GM18511 (cell line): ENCODE measurements around the gene CHST2.
A peak's percentile ranks its signal among the peaks of the same experiment; 100 is the strongest.

Source experiments
- ATAC-seq: cut with Tn5 transposase; IDR thresholded peaks from one replicate; pipeline ENCODE4 v1.9.1; 2021; ENCODE audit warnings: mild to moderate bottlenecking, moderate library complexity; ENCODE audit not compliant: unreplicated experiment

The CHST2 gene

DNA sequence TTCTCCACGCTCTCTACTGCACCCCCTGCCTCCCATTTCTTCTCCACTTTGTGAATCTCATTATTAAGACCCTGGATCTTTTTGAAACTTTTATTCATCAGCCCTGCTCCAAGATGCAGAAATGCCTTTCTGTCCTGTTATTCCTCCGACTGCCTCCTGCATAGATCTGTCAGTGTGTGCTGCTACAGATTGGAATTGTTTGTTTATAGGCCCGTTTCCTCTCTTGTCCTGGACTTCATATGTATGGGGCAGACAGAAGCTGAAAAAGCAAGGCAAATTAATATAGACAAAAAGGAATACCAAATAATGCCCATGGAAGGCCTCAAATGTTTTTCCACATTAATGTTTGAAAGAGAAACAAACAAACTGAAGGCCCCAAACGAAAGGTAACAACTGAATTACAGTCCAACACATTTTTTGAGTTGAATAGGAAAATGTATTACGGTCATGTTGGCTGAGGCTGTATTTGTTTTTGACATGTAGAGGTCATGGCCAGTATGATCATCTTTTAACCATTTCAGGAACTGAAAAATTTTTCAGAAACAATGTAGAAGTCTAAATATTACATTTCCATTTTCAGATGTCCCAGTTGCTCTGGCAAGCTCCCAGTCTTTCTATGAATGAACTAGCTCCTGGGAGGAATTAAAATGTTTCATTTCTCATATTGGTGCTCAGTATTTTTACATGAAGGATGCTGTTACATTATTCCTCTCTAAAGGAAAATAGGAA lies 8.8 kb downstream of the CHST2 start:
- ATAC-seq, result no peak

DNA sequence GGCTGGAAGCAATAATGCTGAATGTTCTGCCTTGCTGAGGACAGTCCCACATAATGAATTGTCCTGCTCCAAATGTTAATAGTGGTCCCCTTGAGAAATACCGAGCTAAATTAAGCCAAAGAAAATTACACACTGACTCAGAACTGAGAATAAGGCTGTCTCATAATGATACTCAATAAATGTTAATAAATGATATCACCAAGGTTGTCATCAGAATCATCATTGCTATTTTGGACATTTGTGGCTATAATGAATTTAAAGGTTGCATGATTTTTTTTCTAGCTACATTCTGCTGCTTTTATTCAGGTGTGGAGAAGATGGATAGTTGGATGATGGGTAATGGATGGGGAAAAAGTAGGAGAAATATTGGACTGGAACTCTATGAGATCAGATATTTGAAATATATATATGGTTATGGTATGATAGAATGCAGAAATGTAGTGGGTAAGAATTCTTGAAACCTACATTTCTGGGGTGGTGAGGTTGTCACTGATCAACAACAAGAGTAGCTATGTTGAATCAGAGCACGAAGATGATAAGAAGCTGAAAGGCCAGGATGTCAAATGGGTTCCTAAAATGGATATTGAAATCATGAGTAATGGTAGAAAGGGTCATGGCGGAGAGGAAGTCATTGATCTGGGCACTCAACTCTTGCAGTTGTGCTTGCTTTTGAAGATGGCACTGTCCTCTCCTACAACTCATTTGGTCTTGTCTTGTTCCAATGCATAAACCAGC lies 12.8 kb downstream of the CHST2 start:
- no peak for ATAC-seq

DNA sequence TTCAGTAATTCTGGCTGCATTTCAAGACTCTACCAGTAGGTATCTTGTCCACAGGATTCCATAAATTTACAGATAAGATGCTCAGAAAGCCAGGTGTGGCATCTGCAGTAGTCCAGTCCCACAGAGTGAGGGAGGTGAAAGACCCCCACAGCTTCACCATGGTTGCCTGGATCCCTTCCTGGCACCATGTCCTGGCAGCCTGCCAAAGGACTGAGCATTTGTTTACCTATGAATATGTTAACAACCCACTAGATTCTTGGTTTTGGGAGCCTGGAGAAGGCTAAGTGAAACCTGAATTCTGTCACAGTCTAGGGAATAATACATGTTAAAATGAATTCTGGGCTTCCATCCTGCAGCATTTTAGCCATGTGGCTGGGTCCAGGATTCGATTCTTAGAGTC lies 14.9 kb downstream of the CHST2 start:
- no peak for ATAC-seq

DNA sequence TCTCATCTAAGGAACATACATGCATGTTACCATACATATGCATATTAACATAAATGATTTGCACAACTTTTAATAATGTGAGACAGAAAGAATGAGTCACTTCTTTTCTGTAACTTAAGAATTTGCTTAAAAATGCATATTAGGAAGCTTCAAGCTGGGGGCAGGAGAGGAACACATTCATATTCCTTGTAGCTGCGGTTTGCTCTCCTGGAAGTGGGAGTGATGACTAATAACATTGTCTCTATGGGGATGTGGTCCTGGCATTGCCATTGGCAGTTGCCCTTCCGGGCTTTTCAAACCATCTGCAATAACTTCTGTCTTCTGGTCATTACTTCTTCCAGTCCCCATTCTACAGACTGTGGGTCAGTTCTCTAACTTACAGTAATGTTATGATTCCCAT lies 15.6 kb downstream of the CHST2 start:
- no peak for ATAC-seq

DNA sequence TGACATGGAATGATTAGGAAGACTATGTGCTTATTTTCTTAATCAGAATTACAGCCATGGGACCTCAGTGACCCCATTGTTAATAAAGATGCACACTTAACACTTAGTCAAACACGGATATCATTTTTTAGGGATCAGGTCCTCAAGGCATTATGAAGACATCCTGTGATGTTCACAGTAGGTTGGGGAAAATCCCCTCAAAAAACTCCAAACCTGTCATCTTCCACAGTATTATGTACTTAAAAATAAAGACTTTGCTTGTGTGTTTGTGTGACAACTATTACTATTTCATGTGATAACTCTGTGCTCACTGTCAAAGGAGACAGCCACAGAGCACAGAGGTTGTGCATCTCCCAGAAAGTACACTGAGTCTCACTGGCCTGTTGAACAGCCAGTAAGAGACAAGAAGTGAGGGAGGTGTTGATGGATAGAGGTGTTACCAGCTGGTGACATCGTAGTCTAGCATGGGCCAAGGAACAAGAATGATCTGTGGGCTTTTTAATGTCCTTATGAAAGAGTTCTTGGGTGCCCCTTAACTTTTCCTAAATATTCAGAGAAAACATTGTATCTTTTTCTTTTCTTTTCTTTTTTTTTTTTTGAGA lies 18.0 kb downstream of the CHST2 start:
- ATAC-seq, result no peak

DNA sequence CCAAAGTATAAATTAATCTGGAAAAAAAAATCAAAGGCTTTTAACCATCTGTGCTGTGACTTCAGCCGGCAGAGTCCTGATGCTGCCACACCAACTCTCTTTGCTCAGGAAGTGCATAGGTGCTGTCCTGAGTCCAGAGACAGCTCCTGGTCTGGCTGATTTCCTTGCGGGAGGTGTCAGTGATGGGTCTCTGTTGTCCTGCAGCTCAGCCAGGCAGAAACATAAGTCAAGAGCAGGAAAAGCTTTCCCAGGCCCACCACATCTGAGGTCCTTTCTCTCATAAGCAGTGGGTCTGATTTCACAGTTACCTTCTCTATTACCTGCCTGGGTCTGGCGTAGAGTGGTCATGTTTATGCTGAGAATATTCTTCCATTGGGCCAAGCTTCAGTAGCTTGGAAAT lies 19.4 kb downstream of the CHST2 start:
- no peak for ATAC-seq

DNA sequence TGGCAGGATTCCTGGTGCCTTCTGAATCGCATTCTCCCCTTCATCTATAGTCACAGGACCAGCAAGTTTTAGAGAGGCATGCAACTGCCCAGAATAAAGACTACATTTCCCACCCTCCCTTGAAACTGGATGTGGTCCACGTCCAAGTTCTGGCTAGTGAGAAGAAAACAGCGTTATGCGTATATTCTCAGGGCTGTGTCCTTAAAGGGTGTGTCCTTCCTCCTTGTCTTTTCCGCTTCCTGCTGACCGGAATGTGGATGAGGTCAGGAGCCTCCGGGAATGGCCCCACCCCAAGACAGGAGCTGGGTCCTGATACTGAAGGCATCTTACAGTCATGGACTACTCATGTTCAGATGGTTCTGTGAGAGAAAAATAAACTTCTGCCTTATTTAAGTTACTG lies 20.2 kb downstream of the CHST2 start:
- no peak for ATAC-seq

DNA sequence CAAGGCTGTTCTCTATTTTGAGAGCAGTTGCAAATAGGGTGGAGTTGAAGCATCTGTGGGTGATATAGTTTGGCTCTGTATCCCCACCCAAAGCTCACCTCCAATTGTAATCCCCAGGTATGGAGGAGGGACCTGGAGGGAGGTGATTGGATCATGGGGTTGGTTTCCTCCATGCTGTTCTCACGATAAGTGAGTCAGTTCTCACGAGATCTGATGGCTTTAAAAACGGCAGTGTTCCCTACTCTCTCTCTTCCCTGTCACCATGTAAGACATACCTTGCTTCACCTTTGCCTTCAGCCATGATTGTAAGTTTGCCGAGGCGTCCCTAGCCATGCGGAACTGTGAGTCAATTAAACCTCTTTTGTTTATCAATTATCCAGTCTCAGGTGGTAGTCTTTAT lies 21.0 kb downstream of the CHST2 start:
- no peak for ATAC-seq

DNA sequence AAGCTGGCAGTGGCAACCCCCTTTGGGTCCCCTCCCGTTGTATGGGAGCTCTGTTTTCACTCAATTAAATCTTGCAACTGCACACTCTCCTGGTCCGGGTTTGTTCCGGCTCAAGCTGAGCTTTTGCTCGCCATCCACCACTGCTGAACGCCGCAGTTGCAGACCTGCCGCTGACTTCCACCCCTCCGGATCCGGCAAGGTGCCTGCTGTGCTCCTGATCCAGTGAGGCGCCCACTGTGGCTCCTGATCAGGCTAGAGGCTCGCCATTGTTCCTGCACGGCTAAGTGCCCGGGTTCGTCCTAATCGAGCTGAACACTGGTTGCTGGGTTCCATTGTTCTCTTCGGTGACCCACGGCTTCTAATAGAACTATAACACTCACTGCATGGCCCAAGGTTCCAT lies 22.8 kb downstream of the CHST2 start:
- no peak for ATAC-seq

DNA sequence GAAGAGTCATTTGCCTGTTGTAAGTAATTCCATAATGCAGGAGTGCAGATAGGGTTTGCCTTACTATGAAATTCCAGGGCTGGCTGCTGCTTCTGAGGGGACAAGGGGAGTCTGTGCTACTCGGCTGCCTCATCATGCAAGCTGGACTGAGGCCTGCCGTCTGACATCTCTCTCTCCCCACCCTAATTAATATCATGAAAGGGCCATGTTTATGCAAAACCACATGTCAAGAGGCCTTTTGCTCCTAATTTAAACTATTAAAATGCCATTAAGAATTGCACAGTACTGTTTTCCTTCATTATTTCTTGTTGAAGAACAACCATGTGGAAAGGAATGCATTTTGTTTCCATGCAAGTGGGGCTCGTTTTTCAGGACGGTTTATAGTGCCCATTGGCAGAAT lies 26.3 kb downstream of the CHST2 start:
- no peak for ATAC-seq

DNA sequence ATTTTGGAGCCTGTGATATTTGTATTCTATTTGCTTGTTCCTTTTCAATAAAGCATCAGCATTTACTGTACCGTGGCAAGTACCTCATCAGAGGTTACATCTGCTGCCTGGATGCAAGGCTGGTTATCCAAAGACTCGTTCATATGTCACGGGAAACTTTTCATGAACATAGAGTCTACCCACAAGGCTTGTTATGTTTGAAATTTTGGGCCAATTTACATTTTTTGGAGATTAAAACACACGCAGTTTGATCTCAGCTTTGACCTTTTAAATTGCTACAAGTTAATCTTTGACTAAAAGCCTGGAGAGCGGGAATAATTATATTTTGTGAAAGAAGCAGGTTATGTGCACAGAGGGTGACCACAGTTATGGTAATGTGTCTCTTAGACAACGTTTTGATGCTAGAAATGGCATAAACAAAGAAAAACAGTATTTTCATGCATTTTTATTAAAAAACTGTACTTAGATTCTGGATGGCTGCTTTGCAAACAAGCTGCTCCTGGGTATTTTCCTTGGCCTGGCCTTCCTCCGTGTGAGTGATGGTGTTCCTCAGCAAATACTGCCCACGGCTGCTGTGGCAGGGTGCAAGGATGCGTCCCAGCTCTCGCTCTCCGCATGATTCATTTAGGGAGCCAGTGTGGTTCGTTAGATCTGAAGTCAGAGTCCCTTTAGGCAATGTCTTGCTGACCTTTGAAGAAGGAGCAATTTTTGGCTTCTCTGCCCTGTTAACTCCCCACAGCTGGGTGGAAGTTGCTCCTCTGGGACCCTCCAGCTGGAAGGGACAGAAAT lies 27.1 kb downstream of the CHST2 start:
- no peak for ATAC-seq

DNA sequence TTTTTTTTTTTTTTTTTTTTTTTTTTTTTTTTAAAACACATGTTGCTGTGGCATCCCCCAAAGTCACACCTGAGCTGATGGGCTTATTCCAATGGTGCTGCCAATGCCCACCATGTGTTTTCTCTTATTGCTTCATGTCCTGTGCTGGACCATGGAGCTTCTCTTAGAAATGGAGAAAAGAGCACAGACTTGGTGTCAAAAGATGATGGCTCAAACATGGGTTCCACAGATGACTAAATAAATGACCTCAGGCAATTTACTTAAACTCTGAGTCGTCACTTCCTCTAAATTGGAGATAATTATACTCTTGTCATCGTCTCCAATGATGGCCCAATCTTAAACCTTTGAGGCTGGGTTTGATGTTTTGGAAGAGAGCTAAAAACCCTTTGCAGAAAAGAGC lies 28.1 kb downstream of the CHST2 start:
- ATAC-seq, result no peak

DNA sequence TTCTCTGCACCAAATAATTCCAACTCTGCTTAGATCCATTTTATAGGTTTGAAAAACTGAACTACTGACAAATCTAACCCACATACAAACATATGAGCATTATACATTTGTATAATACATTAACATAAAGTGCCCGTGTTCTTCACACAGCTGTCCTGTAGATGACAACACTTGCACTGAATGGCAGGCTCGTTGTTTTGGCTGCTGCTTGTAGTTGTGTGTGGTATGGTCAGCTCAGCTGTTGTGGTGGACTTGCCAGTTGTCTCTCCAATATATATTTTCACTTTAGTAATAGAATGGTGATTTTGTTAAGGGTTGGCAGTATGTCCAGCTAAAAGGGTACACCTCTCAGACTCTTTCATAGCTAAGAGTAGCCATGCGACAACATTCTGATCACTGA lies 30.5 kb downstream of the CHST2 start:
- ATAC-seq, result no peak

DNA sequence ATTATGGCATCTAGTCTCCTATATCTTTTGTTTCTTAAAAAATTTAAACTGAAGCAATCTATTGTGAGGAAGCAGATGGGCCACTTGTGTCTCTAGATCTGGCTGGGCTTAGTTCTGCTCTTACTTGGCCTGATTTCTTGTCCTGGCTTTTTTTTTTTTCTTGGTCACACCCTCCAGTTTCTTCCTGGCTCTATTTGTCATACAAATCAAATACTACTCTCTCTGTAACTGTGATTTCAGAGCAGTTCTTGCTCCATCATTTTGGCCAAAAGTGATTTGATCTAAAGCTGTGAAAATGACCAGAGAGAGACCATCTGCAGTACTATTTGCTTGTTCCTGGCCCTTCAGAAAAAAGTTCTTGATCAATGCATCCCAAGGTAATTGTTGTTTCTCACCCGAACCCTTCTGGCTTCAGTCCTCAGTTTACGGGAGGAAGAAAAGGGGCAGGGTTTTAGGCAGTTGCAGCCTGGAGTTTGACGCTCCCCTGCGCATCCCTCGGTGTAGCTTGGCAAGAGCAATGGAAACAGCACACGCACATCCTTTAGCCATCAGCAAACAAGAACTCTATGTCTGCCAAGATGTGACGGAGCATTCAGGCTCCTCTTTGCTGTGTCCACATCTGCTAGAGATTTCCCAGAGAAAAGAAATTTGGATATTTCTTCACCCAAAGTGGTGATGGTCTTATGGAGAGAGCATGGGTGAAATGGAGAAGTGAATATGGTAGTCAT lies 31.6 kb downstream of the CHST2 start:
- ATAC-seq, result no peak

DNA sequence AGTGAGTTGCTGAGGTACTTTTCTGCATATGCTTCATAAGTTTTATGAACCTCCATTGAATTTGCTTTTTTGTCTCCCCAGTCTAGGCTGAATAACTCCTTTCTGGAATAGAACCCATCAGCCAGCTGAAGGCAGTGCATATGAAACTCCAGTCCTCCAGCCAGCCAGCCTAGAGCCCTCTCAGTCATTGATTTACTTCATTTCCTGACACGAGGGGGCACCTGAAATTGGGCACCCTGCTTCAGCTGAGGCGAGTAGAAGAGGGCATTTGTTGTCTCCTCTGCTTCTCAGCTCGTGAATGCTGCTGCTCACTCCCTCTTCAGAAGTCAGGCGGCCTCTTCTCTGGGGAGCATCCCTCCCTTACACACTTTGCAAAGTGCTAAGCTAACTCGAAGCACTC lies 32.5 kb downstream of the CHST2 start:
- ATAC-seq, result no peak

DNA sequence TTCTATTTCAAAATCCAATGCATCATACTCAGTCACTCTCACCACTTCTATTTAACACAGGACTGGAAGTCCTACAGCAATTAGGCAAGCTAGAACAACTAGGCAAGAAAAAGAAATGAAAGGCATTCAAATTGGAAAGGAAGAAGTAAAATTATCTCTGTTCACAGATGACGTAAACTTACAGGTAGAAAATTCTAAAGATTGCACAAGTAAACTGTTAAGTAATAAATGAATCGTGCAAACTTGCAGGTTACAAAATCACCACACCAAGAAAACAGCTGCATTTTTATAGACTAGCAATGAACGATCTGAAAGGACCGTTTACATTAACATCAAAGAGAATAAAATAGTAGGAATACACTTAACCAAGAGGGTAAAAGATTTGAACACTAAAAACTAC lies 36.2 kb downstream of the CHST2 start:
- ATAC-seq, result no peak

DNA sequence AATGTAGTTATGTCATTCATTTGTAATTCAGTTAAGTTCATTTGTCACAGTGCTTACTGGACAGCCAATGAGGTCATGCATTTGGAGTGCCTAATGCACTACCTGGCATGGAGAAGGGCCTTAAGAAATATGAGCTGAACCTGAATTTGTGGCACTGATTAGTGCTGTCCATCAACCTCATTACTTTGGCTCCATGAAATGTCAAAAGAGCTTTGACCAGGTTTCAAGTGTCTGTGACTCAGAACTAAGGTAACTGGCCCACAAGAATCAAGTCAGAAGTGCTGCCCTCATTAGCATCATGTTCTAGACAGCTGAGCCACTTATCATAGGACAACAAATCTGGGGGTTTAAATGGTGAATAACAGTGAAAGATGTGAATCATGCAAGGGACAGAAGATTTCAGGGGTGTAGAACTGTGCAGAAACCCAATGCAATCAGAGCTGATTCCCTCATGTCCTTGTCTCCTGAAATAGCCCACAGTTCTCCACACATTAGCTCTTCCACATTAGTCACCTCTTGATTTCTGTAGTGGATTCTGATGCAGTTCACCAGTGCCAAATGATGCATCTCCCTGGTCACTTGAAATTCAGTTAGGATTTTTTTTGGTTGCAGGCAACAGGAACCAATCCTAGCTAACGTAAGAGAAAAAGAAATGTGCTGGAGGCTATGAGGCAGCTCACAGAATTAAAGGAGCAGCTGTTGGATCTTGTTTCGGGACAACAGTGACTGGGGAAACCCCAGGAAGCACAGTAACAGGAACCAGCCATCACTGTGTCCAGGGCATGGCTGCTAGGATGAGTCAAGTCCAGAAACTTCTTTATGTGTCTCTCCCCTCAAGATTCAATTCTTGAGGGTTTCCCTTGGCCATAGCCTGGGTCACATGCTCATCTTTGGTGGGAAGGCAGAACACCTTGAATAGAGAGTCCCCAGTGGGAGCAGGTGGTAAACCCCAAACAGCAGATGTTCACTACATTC lies 38.7 kb downstream of the CHST2 start:
- ATAC-seq, result peak; percentile 80

DNA sequence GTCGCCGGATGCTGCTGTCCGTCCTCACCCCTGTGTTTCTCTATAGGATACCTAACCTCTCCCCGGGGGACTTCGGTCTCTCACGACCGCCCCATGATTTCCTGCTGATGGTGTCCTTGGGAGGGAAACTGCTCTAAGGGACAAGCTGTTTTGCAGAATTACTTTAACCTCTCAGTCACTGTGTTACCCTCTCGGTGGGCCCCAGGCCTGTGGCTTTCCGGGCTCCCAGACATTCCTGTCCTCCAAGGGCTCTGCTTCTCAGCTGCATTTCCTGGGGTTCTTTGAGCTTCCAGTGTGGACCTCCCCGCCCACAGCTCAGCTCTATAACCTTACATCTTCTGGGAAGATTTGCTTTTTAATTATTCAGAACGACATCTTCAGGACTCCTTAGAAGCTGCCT lies 40.9 kb downstream of the CHST2 start:
- no peak for ATAC-seq

DNA sequence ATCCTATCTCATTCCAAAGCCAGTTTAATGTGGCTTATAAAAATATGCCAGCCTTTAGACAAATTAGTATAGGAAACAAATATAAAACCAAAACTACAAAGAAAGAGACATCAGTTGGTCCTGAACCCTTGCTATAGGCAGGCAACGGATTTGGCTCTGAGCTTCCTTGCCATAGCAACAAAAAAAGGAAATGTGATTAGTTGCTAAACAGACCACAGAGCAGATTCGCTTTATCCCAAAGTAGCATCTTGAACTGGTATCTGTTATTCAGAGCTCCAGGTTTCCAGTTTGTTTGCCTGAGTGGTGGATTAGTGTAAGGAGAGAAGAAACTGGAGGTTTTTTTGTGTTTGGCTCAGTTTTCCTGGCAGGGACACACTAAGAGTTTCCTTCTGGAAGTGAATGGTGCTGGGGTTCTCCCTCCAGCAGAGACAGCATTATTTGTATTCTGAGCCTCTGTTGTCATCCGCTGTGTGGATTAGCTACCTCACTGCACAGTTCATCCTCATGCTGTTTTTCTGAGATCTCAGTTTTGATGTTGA lies 44.1 kb downstream of the CHST2 start:
- ATAC-seq, result no peak
